ENCODE measurements around the gene PHETA1. TPM values are rescaled to one million over a fixed set of nuclear protein-coding genes. Genes with fewer than 3 reads are reported as not detected.

Gene PHETA1
- total RNA-seq, 1 donor from 2014 or later, result 14.9 TPM

DNA sequence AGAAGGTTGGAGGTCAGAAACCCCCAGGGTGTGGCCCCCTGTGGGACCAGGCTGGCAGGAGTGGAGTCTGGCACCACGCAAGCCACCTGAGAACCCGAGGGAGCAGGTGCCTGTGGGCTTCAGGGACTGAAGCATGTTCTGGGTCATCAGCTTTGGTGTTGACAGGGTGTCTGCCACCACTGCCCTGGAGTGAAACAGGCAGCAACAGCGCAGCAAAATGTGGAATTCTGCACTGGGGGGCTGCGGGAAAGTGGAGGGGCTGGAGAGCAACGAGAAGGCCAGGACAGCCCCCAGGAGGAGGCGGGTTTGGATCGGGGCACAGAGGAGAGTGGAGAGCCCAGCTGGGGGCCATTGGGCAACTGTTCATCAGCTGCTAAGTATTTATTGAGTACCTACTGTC, 15.9 kb downstream of the PHETA1 start:
- H3K4me3 Mint-ChIP-seq (ENCODE audit: unreplicated experiment), result no peak overlapping the region

DNA sequence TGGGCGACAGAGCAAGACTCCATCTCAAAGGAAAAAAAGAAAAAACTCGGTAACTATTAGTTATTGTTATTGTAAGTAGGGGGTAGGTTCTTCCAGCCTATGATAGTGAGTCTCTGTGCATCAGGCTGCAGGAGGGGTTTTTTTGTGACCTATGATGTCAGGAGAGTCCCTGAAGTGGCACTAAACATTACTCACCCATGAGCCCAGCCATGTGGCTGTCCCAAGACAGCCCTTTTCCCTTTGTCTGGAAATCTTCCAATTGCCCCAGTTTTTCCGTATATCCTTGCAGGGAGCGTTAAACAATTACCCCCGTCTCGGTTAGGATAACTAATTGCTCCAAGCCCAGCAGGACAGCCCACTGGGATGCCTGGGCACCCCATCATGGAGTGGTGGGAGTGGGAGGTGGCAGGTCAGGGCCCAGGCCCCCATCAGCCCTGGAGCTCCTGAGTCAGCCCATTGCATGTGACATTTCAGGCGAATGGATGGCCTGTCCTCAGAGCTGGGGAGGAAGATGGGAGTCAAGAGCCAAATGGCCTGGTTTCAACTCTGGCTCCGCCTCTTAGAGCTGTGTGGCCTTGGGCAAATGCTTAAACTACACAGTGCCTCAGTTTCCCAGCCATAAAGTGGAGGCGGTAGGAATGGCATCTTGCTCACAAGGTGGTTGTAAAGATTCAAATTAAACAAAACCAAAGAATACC, 16.4 kb downstream of the PHETA1 start:
- DNase-seq (ENCODE audit: low read depth) (no peak), FAIRE-seq (no peak)
- no peaks in the 10 kb centered on the region for H3K27me3 ChIP-seq (ENCODE audit: insufficient read depth, low read length)
- H3K27ac Mint-ChIP-seq (ENCODE audit: unreplicated experiment), result no peak overlapping the region
- no peak overlapping the region for H3K27ac ChIP-seq (ENCODE audit: low read depth, low read length)
- peaks cover 11% of the 10 kb centered on the region for H3K9me3 Mint-ChIP-seq (ENCODE audit: unreplicated experiment)
- TF ChIP-seq, protein P1, sequence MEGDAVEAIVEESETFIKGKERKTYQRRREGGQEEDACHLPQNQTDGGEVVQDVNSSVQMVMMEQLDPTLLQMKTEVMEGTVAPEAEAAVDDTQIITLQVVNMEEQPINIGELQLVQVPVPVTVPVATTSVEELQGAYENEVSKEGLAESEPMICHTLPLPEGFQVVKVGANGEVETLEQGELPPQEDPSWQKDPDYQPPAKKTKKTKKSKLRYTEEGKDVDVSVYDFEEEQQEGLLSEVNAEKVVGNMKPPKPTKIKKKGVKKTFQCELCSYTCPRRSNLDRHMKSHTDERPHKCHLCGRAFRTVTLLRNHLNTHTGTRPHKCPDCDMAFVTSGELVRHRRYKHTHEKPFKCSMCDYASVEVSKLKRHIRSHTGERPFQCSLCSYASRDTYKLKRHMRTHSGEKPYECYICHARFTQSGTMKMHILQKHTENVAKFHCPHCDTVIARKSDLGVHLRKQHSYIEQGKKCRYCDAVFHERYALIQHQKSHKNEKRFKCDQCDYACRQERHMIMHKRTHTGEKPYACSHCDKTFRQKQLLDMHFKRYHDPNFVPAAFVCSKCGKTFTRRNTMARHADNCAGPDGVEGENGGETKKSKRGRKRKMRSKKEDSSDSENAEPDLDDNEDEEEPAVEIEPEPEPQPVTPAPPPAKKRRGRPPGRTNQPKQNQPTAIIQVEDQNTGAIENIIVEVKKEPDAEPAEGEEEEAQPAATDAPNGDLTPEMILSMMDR (IDR thresholded peaks at IDR 0.05; ENCODE audit: insufficient read depth, low read depth, low read length), result no peak
- no peak for TF ChIP-seq EZH2 (IDR thresholded peaks at IDR 0.05; ENCODE audit: insufficient read depth, low read length)
- H3K4me3 Mint-ChIP-seq (ENCODE audit: unreplicated experiment), result no peak overlapping the region
- no peaks in the 10 kb centered on the region for H3K27me3 Mint-ChIP-seq (ENCODE audit: low read depth, unreplicated experiment)
- no peak overlapping the region for H3K4me2 ChIP-seq (ENCODE audit: low read length)
- H3K4me1 ChIP-seq (ENCODE audit: insufficient read depth, low read length), result no peaks in the 10 kb centered on the region
- H3K36me3 Mint-ChIP-seq (ENCODE audit: low read depth, unreplicated experiment), result peaks cover 3% of the 10 kb centered on the region
- no peaks in the 10 kb centered on the region for H3K36me3 ChIP-seq (ENCODE audit: insufficient read depth, low read length)
- no peak overlapping the region for H3K9ac ChIP-seq (ENCODE audit: low read length)
- no peak overlapping the region for H3K4me3 ChIP-seq (ENCODE audit: insufficient read depth, low read depth, low read length)
- no peaks in the 10 kb centered on the region for H3K79me2 ChIP-seq (ENCODE audit: insufficient read depth, low read length)
- H3K4me1 Mint-ChIP-seq (ENCODE audit: low read depth, unreplicated experiment), result no peaks in the 10 kb centered on the region
- H4K20me1 ChIP-seq (ENCODE audit: insufficient read depth, low read length), result no peaks in the 10 kb centered on the region
- H2AFZ ChIP-seq (ENCODE audit: low read depth, low read length), result no peak overlapping the region
- peaks cover 6% of the 10 kb centered on the region for H3K9me3 ChIP-seq (ENCODE audit: insufficient read depth, low read depth, low read length)

More for the DNA sequence above, 15.9 kb downstream of the PHETA1 start:
- Histone ChIP-seq H3K27ac (ENCODE audit: low read depth, low read length) (no peak overlapping the region), H3K4me1 (ENCODE audit: insufficient read depth, low read length) (no peaks in the 10 kb centered on the region), H3K9me3 (ENCODE audit: insufficient read depth, low read depth, low read length) (peaks cover 3% of the 10 kb centered on the region), H3K4me2 (ENCODE audit: low read length) (no peak overlapping the region), H3K4me3 (ENCODE audit: insufficient read depth, low read depth, low read length) (no peak overlapping the region), H2AFZ (ENCODE audit: low read depth, low read length) (no peak overlapping the region), H4K20me1 (ENCODE audit: insufficient read depth, low read length) (no peaks in the 10 kb centered on the region), H3K9ac (ENCODE audit: low read length) (no peak overlapping the region), H3K36me3 (ENCODE audit: insufficient read depth, low read length) (no peaks in the 10 kb centered on the region), H3K79me2 (ENCODE audit: insufficient read depth, low read length) (no peaks in the 10 kb centered on the region), H3K27me3 (ENCODE audit: insufficient read depth, low read length) (no peaks in the 10 kb centered on the region)
- peaks cover 3% of the 10 kb centered on the region for H3K36me3 Mint-ChIP-seq (ENCODE audit: low read depth, unreplicated experiment)
- no peaks in the 10 kb centered on the region for H3K27me3 Mint-ChIP-seq (ENCODE audit: low read depth, unreplicated experiment)
- H3K4me1 Mint-ChIP-seq (ENCODE audit: low read depth, unreplicated experiment), result no peaks in the 10 kb centered on the region
- peaks cover 11% of the 10 kb centered on the region for H3K9me3 Mint-ChIP-seq (ENCODE audit: unreplicated experiment)
- TF ChIP-seq, protein P1 (IDR thresholded peaks at IDR 0.05; ENCODE audit: insufficient read depth, low read depth, low read length), result no peak
- no peak for TF ChIP-seq EZH2 (IDR thresholded peaks at IDR 0.05; ENCODE audit: insufficient read depth, low read length)
- H3K27ac Mint-ChIP-seq (ENCODE audit: unreplicated experiment), result no peak overlapping the region
- FAIRE-seq (no peak), DNase-seq (ENCODE audit: low read depth) (no peak)

DNA sequence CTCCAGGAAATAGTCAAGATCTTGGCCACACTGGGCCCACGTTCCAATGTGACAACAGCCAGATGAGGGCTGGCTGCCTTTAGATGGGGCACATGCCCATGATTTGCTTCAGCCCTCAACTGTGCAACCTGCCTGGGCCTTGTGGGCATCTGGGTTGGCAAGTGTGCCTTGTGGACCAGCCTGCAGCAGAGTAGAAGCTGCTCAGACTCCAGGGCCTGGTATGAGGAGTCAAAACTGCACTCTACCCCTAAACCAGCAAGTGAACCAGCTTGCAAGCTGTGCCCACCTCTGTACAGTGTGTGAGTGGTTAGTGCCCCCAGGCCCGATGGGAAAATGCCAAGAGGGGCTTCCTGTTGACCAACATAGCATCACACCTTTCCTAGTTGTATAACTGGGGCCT, 17.9 kb downstream of the PHETA1 start:
- no peaks in the 10 kb centered on the region for H3K4me1 Mint-ChIP-seq (ENCODE audit: low read depth, unreplicated experiment)
- TF ChIP-seq EZH2 (IDR thresholded peaks at IDR 0.05; ENCODE audit: insufficient read depth, low read length), result no peak
- TF ChIP-seq, protein P1 (IDR thresholded peaks at IDR 0.05; ENCODE audit: insufficient read depth, low read depth, low read length), result no peak
- Histone ChIP-seq H3K36me3 (ENCODE audit: insufficient read depth, low read length) (no peaks in the 10 kb centered on the region), H3K4me3 (ENCODE audit: insufficient read depth, low read depth, low read length) (no peak overlapping the region), H3K27me3 (ENCODE audit: insufficient read depth, low read length) (no peaks in the 10 kb centered on the region), H3K4me1 (ENCODE audit: insufficient read depth, low read length) (no peaks in the 10 kb centered on the region), H3K79me2 (ENCODE audit: insufficient read depth, low read length) (no peaks in the 10 kb centered on the region), H3K9me3 (ENCODE audit: insufficient read depth, low read depth, low read length) (peaks cover 6% of the 10 kb centered on the region), H3K27ac (ENCODE audit: low read depth, low read length) (no peak overlapping the region), H3K9ac (ENCODE audit: low read length) (no peak overlapping the region), H2AFZ (ENCODE audit: low read depth, low read length) (no peak overlapping the region), H4K20me1 (ENCODE audit: insufficient read depth, low read length) (no peaks in the 10 kb centered on the region), H3K4me2 (ENCODE audit: low read length) (no peak overlapping the region)
- H3K36me3 Mint-ChIP-seq (ENCODE audit: low read depth, unreplicated experiment), result peaks cover 3% of the 10 kb centered on the region
- peaks cover 14% of the 10 kb centered on the region for H3K9me3 Mint-ChIP-seq (ENCODE audit: unreplicated experiment)
- H3K27ac Mint-ChIP-seq (ENCODE audit: unreplicated experiment), result no peak overlapping the region
- no peaks in the 10 kb centered on the region for H3K27me3 Mint-ChIP-seq (ENCODE audit: low read depth, unreplicated experiment)
- no peak overlapping the region for H3K4me3 Mint-ChIP-seq (ENCODE audit: unreplicated experiment)
- DNase-seq (ENCODE audit: low read depth) (no peak), FAIRE-seq (no peak)
